Activated T-helper 17 cell treated with anti-CD3 and anti-CD28 coated beads, Interleukin-2, amount 50 U/mL, for 72 hours (primary cell): Measurements from ENCODE around the gene SPC24. TPM values are rescaled to one million over a fixed set of nuclear protein-coding genes. Genes with fewer than 3 reads are reported as not detected.
A peak's percentile ranks its signal among the peaks of the same experiment; 100 is the strongest.
"Not testable (repeated sequence)": the region's sequence is repeated elsewhere in the genome, so short reads cannot be mapped to it uniquely, and the experiment has no call there.

ENCODE experiments used
- ATAC-seq: fragments of 150-1000 bp; cut with Tn5 transposase; replicated peaks from 2 replicates; pipeline ENCODE4 v1.10.0; 2021; ENCODE audit warnings: mild to moderate bottlenecking, moderate library complexity
- H3K27ac Mint-ChIP-seq: one replicate; pipeline ENCODE4 v1.8.0; 2022; ENCODE audit warnings: mixed read lengths
- H3K27me3 Mint-ChIP-seq: one replicate; pipeline ENCODE4 v1.8.0; 2022; ENCODE audit warnings: mixed read lengths
- H3K36me3 Mint-ChIP-seq: one replicate; pipeline ENCODE4 v1.8.0; 2022; ENCODE audit warnings: low read depth, mild to moderate bottlenecking, mixed read lengths
- H3K4me1 Mint-ChIP-seq: one replicate; pipeline ENCODE4 v1.8.0; 2022; ENCODE audit warnings: mixed read lengths
- H3K4me3 Mint-ChIP-seq: one replicate; pipeline ENCODE4 v1.8.0; 2022; ENCODE audit warnings: mild to moderate bottlenecking, mixed read lengths
- H3K9me3 Mint-ChIP-seq: one replicate; pipeline ENCODE4 v1.8.0; 2022; ENCODE audit warnings: mixed read lengths
- total RNA-seq, 2 donors: library from RNA; stranded (reverse); gene quantifications; one replicate each; pipeline ENCODE4 v1.2.3, GENCODE V29; 2022

Gene SPC24
- total RNA-seq, 2 donors from 2014 or later, result 44.3 to 53.9 TPM

- peak overlapping the region; percentile 51 for H3K27ac Mint-ChIP-seq
- H3K27me3 Mint-ChIP-seq, result no peaks in the 10 kb centered on the region
- H3K4me1 Mint-ChIP-seq, result peaks cover 4% of the 10 kb centered on the region
- ATAC-seq, result peak; percentile 73
- peaks cover 13% of the 10 kb centered on the region for H3K36me3 Mint-ChIP-seq
- peak overlapping the region; percentile 74 for H3K4me3 Mint-ChIP-seq
- no peaks in the 10 kb centered on the region for H3K9me3 Mint-ChIP-seq
These were observed 17.8 kb downstream of the SPC24 start for GRCh38 chr19:11137542-11138384.

GRCh38 chr19:11136400-11137101 lies 19.0 kb downstream of the SPC24 start:
- no peaks in the 10 kb centered on the region for H3K9me3 Mint-ChIP-seq
- peaks cover 25% of the 10 kb centered on the region for H3K36me3 Mint-ChIP-seq
- ATAC-seq, result no peak
- H3K4me3 Mint-ChIP-seq, result peak overlapping the region; percentile 74
- H3K4me1 Mint-ChIP-seq, result peaks cover 4% of the 10 kb centered on the region
- H3K27ac Mint-ChIP-seq, result peak overlapping the region; percentile 67
- H3K27me3 Mint-ChIP-seq, result no peaks in the 10 kb centered on the region

- no peaks in the 10 kb centered on the region for H3K9me3 Mint-ChIP-seq
These were observed 24.1 kb downstream of the SPC24 start for GRCh38 chr19:11131471-11131870.

GRCh38 chr19:11130824-11131455 lies 24.6 kb downstream of the SPC24 start:
- no peaks in the 10 kb centered on the region for H3K27me3 Mint-ChIP-seq
- H3K4me3 Mint-ChIP-seq, result no peak overlapping the region
- ATAC-seq, result peak; percentile 82
- H3K27ac Mint-ChIP-seq, result peak overlapping the region; percentile 2
- no peaks in the 10 kb centered on the region for H3K4me1 Mint-ChIP-seq
- H3K36me3 Mint-ChIP-seq, result peaks cover 81% of the 10 kb centered on the region
- H3K9me3 Mint-ChIP-seq, result no peaks in the 10 kb centered on the region

More at GRCh38 chr19:11131471-11131870, 24.1 kb downstream of the SPC24 start:
- peaks cover 75% of the 10 kb centered on the region for H3K36me3 Mint-ChIP-seq
- no peak overlapping the region for H3K4me3 Mint-ChIP-seq
- no peak for ATAC-seq
- H3K27ac Mint-ChIP-seq, result peak overlapping the region; percentile 2
- H3K27me3 Mint-ChIP-seq, result no peaks in the 10 kb centered on the region
- no peaks in the 10 kb centered on the region for H3K4me1 Mint-ChIP-seq

- Mint-ChIP-seq H3K4me1 (no peaks in the 10 kb centered on the region), H3K27ac (no peak overlapping the region), H3K27me3 (no peaks in the 10 kb centered on the region), H3K4me3 (no peak overlapping the region), H3K36me3 (peaks cover 100% of the 10 kb centered on the region), H3K9me3 (no peaks in the 10 kb centered on the region)
- no peak for ATAC-seq
These were observed 27.7 kb downstream of the SPC24 start for GRCh38 chr19:11127905-11128304.

- Mint-ChIP-seq H3K4me3 (no peak overlapping the region), H3K27ac (no peak overlapping the region), H3K36me3 (peaks cover 100% of the 10 kb centered on the region), H3K27me3 (no peaks in the 10 kb centered on the region), H3K4me1 (no peaks in the 10 kb centered on the region), H3K9me3 (no peaks in the 10 kb centered on the region)
- ATAC-seq, result peak; percentile 76
These were observed 29.4 kb downstream of the SPC24 start for GRCh38 chr19:11125994-11126685.

- H3K4me1 Mint-ChIP-seq, ATAC-seq, H3K27ac Mint-ChIP-seq, H3K4me3 Mint-ChIP-seq, H3K9me3 Mint-ChIP-seq, H3K27me3 Mint-ChIP-seq: not testable (repeated sequence)
- peaks cover 100% of the 10 kb centered on the region for H3K36me3 Mint-ChIP-seq
These were observed 31.4 kb downstream of the SPC24 start for GRCh38 chr19:11124157-11124556.

- Mint-ChIP-seq H3K9me3 (no peaks in the 10 kb centered on the region), H3K36me3 (peaks cover 100% of the 10 kb centered on the region), H3K4me3 (no peak overlapping the region), H3K27ac (no peak overlapping the region), H3K4me1 (no peaks in the 10 kb centered on the region), H3K27me3 (no peaks in the 10 kb centered on the region)
- no peak for ATAC-seq
These were observed 32.5 kb downstream of the SPC24 start for GRCh38 chr19:11123114-11123513.

- peaks cover 100% of the 10 kb centered on the region for H3K36me3 Mint-ChIP-seq
These were observed 33.6 kb downstream of the SPC24 start for GRCh38 chr19:11121963-11122362.

GRCh38 chr19:11116507-11116906 lies 39.1 kb downstream of the SPC24 start:
- peak overlapping the region; percentile 33 for H3K27ac Mint-ChIP-seq
- H3K9me3 Mint-ChIP-seq, result no peaks in the 10 kb centered on the region

More at GRCh38 chr19:11121963-11122362, 33.6 kb downstream of the SPC24 start:
- not testable (repeated sequence) for H3K27ac Mint-ChIP-seq, ATAC-seq, H3K4me3 Mint-ChIP-seq, H3K27me3 Mint-ChIP-seq, H3K4me1 Mint-ChIP-seq, H3K9me3 Mint-ChIP-seq

GRCh38 chr19:11115895-11116446 lies 39.6 kb downstream of the SPC24 start:
- Mint-ChIP-seq H3K36me3 (peaks cover 100% of the 10 kb centered on the region), H3K9me3 (no peaks in the 10 kb centered on the region), H3K27ac (peak overlapping the region; percentile 33), H3K4me1 (no peaks in the 10 kb centered on the region), H3K4me3 (no peak overlapping the region), H3K27me3 (no peaks in the 10 kb centered on the region)
- ATAC-seq, result no peak

More at GRCh38 chr19:11116507-11116906, 39.1 kb downstream of the SPC24 start:
- Mint-ChIP-seq H3K4me3 (no peak overlapping the region), H3K27me3 (no peaks in the 10 kb centered on the region), H3K4me1 (no peaks in the 10 kb centered on the region), H3K36me3 (peaks cover 100% of the 10 kb centered on the region)
- no peak for ATAC-seq

GRCh38 chr19:11115042-11115441 lies 40.5 kb downstream of the SPC24 start:
- H3K36me3 Mint-ChIP-seq, result peaks cover 100% of the 10 kb centered on the region
- no peak for ATAC-seq
- H3K27ac Mint-ChIP-seq, result no peak overlapping the region

GRCh38 chr19:11113140-11113708 lies 42.4 kb downstream of the SPC24 start:
- Mint-ChIP-seq H3K4me3 (no peak overlapping the region), H3K9me3 (no peaks in the 10 kb centered on the region), H3K27me3 (no peaks in the 10 kb centered on the region), H3K27ac (peak overlapping the region; percentile 66), H3K36me3 (peaks cover 100% of the 10 kb centered on the region), H3K4me1 (no peaks in the 10 kb centered on the region)
- ATAC-seq, result no peak

More at GRCh38 chr19:11115042-11115441, 40.5 kb downstream of the SPC24 start:
- H3K27me3 Mint-ChIP-seq, result no peaks in the 10 kb centered on the region
- no peaks in the 10 kb centered on the region for H3K9me3 Mint-ChIP-seq
- H3K4me1 Mint-ChIP-seq, result no peaks in the 10 kb centered on the region
- H3K4me3 Mint-ChIP-seq, result no peak overlapping the region
